Measurements from ENCODE around the gene GPR18. TPM values are rescaled to one million over a fixed set of nuclear protein-coding genes. Genes with fewer than 3 reads are reported as not detected.
A peak's percentile ranks its signal among the peaks of the same experiment; 100 is the strongest.

GPR18 gene
- total RNA-seq, 1 donor from 2014 or later: 8.4 TPM

DNA sequence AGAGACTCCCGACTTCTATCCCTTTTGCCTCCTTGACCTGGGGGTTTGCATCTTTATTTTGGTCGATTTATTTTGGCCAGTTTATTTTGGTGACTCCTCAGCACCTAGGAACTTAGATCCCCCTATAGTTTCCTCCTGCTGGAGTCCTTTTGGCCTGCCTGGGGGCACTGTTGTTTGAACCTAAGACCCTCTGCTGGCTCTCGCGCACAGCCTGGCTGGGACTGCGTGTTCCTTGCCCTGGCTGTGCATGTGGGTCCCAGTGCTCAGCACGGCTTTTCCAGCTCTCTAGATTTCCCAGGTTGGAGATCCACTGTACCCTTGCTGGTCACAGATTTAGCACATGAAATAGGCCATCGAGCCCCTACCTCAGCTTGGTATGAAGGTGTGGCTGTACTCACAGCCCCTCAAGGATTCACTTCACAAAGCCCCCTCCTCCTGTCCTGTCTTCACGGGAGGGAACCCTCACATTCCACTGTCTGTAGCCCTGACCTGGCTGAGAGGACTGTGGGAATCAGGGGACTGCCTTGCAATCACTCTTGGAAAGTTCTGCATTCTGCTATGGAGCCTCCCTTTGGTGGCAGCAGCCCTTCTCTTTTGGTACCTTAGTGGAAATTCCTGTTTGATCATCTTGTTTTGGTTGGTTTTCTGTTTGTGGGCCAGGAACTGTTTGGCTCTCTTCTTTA is 49.2 kb downstream of the GPR18 start:
- H3K36me3 Mint-ChIP-seq (ENCODE audit: low read depth): peaks cover 66% of the 10 kb centered on the region
- peaks cover 56% of the 10 kb centered on the region for H3K4me1 Mint-ChIP-seq (ENCODE audit: low read depth)
- H3K4me3 Mint-ChIP-seq (ENCODE audit: low read depth): no peak overlapping the region
- intact Hi-C loops (cut with micrococcal nuclease): loop anchor here (10.0 kb wide), 1 partner anchor 296 kb away; the partner anchor contains the start of gene TM9SF2
- H3K9me3 Mint-ChIP-seq: no peaks in the 10 kb centered on the region
- no peak for DNase-seq (ENCODE audit: low spot score)
- H3K27ac Mint-ChIP-seq: no peak overlapping the region
- H3K27me3 Mint-ChIP-seq (ENCODE audit: low read depth): no peaks in the 10 kb centered on the region

DNA sequence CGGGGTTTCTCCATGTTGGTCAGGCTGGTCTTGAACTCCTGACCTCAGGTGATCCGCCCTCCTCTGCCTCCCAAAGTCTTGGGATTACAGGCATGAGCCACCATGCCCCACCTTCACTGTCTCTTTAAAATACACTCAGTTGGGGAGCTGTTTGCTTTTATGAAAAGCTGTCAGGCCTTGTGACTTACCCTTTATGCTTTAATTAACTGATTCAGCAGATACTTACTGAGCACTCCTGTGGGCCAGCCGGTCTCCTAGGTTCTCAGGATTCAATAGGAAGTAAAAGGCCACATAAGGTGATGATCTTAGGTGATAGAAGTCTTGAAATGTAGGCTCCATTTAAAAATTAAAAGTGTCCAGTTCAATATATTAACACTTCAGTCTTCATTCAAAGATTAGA is 50.0 kb downstream of the GPR18 start:
- intact Hi-C loops (cut with micrococcal nuclease): loop anchor here (10.0 kb wide), 1 partner anchor 297 kb away; the partner anchor contains the start of gene TM9SF2
- no peak overlapping the region for H3K27ac Mint-ChIP-seq
- H3K4me3 Mint-ChIP-seq (ENCODE audit: low read depth): no peak overlapping the region
- no peaks in the 10 kb centered on the region for H3K27me3 Mint-ChIP-seq (ENCODE audit: low read depth)
- peaks cover 62% of the 10 kb centered on the region for H3K4me1 Mint-ChIP-seq (ENCODE audit: low read depth)
- DNase-seq (ENCODE audit: low spot score): no peak
- H3K36me3 Mint-ChIP-seq (ENCODE audit: low read depth): peaks cover 70% of the 10 kb centered on the region
- no peaks in the 10 kb centered on the region for H3K9me3 Mint-ChIP-seq

DNA sequence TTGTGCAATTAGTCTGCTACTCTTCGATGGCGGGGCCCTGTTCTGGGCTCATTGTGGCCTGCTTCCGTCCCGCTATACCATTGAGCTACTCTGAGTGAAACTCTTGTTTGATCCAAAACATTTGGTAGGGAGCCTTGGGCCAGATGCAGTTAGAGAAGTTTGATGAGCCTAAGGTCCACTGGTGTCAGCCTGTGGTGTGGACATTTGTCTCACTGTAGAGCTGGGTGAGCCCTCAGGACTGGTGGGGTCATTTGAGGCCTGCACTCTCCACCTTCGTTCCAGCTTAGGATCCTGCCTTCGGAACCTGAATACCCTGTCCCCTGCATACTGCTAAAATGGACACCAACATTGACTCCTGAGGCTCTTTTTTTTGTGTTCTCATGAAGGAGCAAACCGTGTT is 50.7 kb downstream of the GPR18 start:
- no peaks in the 10 kb centered on the region for H3K27me3 Mint-ChIP-seq (ENCODE audit: low read depth)
- H3K4me1 Mint-ChIP-seq (ENCODE audit: low read depth): peaks cover 65% of the 10 kb centered on the region
- intact Hi-C loops (cut with micrococcal nuclease): loop anchor here (10.0 kb wide), 1 partner anchor 297 kb away; the partner anchor contains the start of gene TM9SF2
- H3K9me3 Mint-ChIP-seq: no peaks in the 10 kb centered on the region
- no peak for DNase-seq (ENCODE audit: low spot score)
- peaks cover 71% of the 10 kb centered on the region for H3K36me3 Mint-ChIP-seq (ENCODE audit: low read depth)
- no peak overlapping the region for H3K4me3 Mint-ChIP-seq (ENCODE audit: low read depth)
- H3K27ac Mint-ChIP-seq: no peak overlapping the region

DNA sequence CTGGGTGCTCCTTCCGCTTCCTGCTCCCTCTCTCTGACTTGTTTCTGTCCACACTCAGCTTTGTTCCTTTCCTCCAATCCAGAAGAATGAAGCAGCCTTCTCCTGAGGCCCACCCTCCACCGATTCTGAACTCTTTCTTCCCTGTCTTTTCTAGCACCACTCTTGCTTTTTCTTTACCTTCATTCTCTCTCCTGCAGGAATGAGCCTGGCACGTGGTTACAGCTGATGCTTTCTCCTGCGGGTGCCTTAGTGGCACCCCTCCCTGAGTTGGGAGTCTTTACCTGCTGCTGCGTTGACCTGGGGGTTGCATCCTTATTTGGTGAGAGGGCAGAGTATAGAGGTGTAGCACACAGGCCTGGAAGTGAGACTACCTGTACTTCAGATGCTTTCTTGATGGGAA is 51.3 kb downstream of the GPR18 start:
- H3K27me3 Mint-ChIP-seq (ENCODE audit: low read depth): no peaks in the 10 kb centered on the region
- no peaks in the 10 kb centered on the region for H3K9me3 Mint-ChIP-seq
- no peak overlapping the region for H3K27ac Mint-ChIP-seq
- no peak overlapping the region for H3K4me3 Mint-ChIP-seq (ENCODE audit: low read depth)
- no peak for DNase-seq (ENCODE audit: low spot score)
- intact Hi-C loops (cut with micrococcal nuclease): loop anchor here (10.0 kb wide), 1 partner anchor 298 kb away; the partner anchor contains the start of gene TM9SF2
- peaks cover 65% of the 10 kb centered on the region for H3K4me1 Mint-ChIP-seq (ENCODE audit: low read depth)
- peaks cover 71% of the 10 kb centered on the region for H3K36me3 Mint-ChIP-seq (ENCODE audit: low read depth)

DNA sequence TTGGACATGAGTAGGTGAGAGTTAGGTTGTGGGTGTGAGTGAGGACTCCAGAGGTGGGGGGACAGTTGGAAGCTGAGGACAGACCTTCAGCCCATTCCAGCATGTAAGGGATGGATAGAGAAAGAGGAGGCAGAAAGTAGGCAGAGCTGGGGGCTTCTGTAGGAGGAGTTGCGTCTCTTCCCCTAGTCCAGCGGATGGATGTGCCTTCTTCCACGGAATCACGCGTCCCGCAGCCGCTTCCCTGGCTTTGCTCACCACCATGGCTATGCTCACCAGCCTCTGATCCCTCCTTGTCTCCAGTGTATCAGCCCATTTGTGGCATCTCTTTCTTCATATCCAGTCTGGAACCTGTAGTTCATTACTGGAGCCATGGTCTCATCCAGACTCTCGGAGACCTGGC is 52.0 kb downstream of the GPR18 start:
- H3K27ac Mint-ChIP-seq: no peak overlapping the region
- intact Hi-C loops (cut with micrococcal nuclease): loop anchor here (10.0 kb wide), 1 partner anchor 299 kb away; the partner anchor contains the start of gene TM9SF2
- H3K4me3 Mint-ChIP-seq (ENCODE audit: low read depth): no peak overlapping the region
- H3K9me3 Mint-ChIP-seq: no peaks in the 10 kb centered on the region
- H3K36me3 Mint-ChIP-seq (ENCODE audit: low read depth): peaks cover 68% of the 10 kb centered on the region
- peaks cover 66% of the 10 kb centered on the region for H3K4me1 Mint-ChIP-seq (ENCODE audit: low read depth)
- no peaks in the 10 kb centered on the region for H3K27me3 Mint-ChIP-seq (ENCODE audit: low read depth)
- no peak for DNase-seq (ENCODE audit: low spot score)

DNA sequence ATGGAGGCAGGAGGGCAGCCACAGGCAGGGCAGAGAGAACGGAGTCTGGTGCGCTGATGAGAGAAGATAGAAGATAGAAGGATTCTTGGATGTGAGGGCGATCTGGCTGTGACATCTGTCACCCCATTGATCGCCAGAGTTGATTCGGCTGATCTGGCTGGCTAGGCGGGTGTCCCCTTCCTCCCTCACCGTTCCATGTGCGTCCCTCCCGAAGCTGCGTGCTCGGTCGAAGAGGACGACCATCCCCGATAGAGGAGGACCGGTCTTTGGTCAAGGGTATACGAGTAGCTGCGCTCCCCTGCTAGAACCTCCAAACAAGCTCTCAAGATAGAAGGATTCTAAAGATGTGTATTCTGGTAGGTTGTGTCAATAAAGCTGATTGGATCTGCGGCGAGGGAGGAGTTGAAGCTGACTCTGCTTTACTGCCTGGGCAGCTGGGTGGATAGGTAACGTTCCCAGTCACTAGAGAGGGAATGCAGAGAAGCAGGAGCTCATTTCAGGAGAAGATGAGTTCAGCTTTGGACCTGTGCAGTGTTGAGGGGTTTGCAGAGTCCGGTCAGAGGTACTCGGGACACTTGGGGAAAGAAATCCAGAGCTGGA is 52.5 kb downstream of the GPR18 start:
- H3K9me3 Mint-ChIP-seq: no peaks in the 10 kb centered on the region
- H3K4me1 Mint-ChIP-seq (ENCODE audit: low read depth): peaks cover 61% of the 10 kb centered on the region
- peak overlapping the region; percentile 43 for H3K4me3 Mint-ChIP-seq (ENCODE audit: low read depth)
- DNase-seq (ENCODE audit: low spot score): no peak
- peak overlapping the region; percentile 51 for H3K27ac Mint-ChIP-seq
- H3K36me3 Mint-ChIP-seq (ENCODE audit: low read depth): peaks cover 64% of the 10 kb centered on the region
- H3K27me3 Mint-ChIP-seq (ENCODE audit: low read depth): no peaks in the 10 kb centered on the region
- intact Hi-C loops (cut with micrococcal nuclease): loop anchor here (10.0 kb wide), 1 partner anchor 299 kb away; the partner anchor contains the start of gene TM9SF2

Other genes starting within 250 kb of the GPR18 start
- 53.4 and 55.1 TPM in 2 replicates for gene UBAC2, start 57.5 kb downstream of the GPR18 start, total RNA-seq
- gene GPR183, start 49.0 kb upstream of the GPR18 start, total RNA-seq: 143 and 147 TPM in 2 replicates
- 77.5 and 78.5 TPM in 2 replicates for gene TM9SF2, start 243.1 kb upstream of the GPR18 start, total RNA-seq

Measured in activated T-helper 2 cell treated with anti-CD3 and anti-CD28 coated beads, Interferon-gamma antibody, Interleukin-2, Interleukin-4, amounts not matched to agents 10 μg/mL and 5 μg/mL and 100 μg/mL, durations not matched to agents 14 hours and 24 hours and 36 hours (primary cell).